Measurements from ENCODE around the gene FAAH2. TPM values are rescaled to one million over a fixed set of nuclear protein-coding genes. Genes with fewer than 3 reads are reported as not detected.

FAAH2 gene
- polyA plus RNA-seq, 1 of the 3 experiments (the other 2 are of a cell fraction): 0.05 TPM

DNA sequence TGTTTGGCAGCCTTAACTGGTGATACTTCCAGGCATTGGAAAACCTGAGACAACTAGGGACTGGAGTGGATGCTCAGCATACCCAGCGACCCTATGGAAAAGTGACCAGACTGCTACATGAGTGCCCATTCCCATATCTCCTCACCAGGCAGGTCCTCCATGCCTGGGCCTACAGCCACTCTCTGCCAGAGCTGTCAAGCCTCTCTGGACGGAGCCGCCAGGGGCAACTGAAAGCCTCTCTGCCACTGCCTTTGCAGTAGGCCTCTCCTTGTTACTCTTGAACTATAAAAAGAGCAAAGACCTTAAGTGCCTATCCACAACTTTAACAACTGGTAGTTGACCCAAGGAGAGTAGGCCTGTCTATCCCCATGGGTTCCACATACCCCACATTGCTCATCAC is 20.2 kb upstream of the FAAH2 start:
- Histone ChIP-seq H4K20me1 (ENCODE audit: insufficient read depth) (no peaks in the 10 kb centered on the region), H3K79me2 (ENCODE audit: insufficient read depth) (no peaks in the 10 kb centered on the region), H3K4me1 (ENCODE audit: control insufficient read depth in 1 of 2, insufficient read depth in 2 of 2, low read depth in 1 of 2, low read length in 1 of 2) (no peaks in the 10 kb centered on the region), H3K9ac (no peak overlapping the region), H3K36me3 (replicated peaks in 1 of 2; ENCODE audit: control insufficient read depth in 1 of 2, insufficient read depth in 2 of 2, low read length in 1 of 2) (no peaks in the 10 kb centered on the region), H3K4me2 (no peak overlapping the region), H3K9me2 (no peaks in the 10 kb centered on the region), H3K27ac (ENCODE audit: low read depth in 2 of 2, low read length in 1 of 2) (no peak overlapping the region), H3K4me3 (ENCODE audit: low read depth in 2 of 2, low read length in 1 of 2) (no peak overlapping the region), H3K27me3 (ENCODE audit: insufficient read depth) (no peaks in the 10 kb centered on the region), H3F3A (replicated peaks; ENCODE audit: insufficient read depth) (no peaks in the 10 kb centered on the region), H2AFZ (ENCODE audit: low read depth) (no peak overlapping the region), H3K9me3 (no peaks in the 10 kb centered on the region)
- TF ChIP-seq TAF1 (IDR thresholded peaks at IDR 0.05; ENCODE audit: borderline replicate concordance, low read depth, low read length) (no peak), TCF12 (IDR thresholded peaks at IDR 0.05) (no peak), ELF1 (IDR thresholded peaks at IDR 0.05) (no peak), RFX5 (IDR thresholded peaks at IDR 0.05; ENCODE audit: low read length) (no peak), NRF1 (IDR thresholded peaks at IDR 0.05; ENCODE audit: low read depth, low read length) (no peak), MXI1 (IDR thresholded peaks at IDR 0.05; ENCODE audit: low read depth, low read length) (no peak), TEAD4 (IDR thresholded peaks at IDR 0.05; ENCODE audit: borderline replicate concordance, insufficient read depth) (no peak), SMC3 (IDR thresholded peaks at IDR 0.05; ENCODE audit: low read depth, low read length) (no peak), GATA2 (CRISPR knock-in tag; IDR thresholded peaks at IDR 0.05) (no peak), EP300 (IDR thresholded peaks at IDR 0.05; ENCODE audit: borderline replicate concordance in 1 of 2, low read depth in 1 of 2, low read length in 1 of 2) (no peak)
- TF ChIP-seq, protein P1, sequence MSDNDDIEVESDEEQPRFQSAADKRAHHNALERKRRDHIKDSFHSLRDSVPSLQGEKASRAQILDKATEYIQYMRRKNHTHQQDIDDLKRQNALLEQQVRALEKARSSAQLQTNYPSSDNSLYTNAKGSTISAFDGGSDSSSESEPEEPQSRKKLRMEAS (IDR thresholded peaks at IDR 0.05; ENCODE audit: low read depth): no peak
- TF ChIP-seq, protein P2, sequence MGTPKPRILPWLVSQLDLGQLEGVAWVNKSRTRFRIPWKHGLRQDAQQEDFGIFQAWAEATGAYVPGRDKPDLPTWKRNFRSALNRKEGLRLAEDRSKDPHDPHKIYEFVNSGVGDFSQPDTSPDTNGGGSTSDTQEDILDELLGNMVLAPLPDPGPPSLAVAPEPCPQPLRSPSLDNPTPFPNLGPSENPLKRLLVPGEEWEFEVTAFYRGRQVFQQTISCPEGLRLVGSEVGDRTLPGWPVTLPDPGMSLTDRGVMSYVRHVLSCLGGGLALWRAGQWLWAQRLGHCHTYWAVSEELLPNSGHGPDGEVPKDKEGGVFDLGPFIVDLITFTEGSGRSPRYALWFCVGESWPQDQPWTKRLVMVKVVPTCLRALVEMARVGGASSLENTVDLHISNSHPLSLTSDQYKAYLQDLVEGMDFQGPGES (IDR thresholded peaks at IDR 0.05; ENCODE audit: low read depth, low read length): no peak
- TF ChIP-seq, protein P3, sequence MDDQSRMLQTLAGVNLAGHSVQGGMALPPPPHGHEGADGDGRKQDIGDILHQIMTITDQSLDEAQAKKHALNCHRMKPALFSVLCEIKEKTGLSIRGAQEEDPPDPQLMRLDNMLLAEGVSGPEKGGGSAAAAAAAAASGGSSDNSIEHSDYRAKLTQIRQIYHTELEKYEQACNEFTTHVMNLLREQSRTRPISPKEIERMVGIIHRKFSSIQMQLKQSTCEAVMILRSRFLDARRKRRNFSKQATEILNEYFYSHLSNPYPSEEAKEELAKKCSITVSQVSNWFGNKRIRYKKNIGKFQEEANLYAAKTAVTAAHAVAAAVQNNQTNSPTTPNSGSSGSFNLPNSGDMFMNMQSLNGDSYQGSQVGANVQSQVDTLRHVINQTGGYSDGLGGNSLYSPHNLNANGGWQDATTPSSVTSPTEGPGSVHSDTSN (IDR thresholded peaks at IDR 0.05): no peak
- TF ChIP-seq, protein P4, sequence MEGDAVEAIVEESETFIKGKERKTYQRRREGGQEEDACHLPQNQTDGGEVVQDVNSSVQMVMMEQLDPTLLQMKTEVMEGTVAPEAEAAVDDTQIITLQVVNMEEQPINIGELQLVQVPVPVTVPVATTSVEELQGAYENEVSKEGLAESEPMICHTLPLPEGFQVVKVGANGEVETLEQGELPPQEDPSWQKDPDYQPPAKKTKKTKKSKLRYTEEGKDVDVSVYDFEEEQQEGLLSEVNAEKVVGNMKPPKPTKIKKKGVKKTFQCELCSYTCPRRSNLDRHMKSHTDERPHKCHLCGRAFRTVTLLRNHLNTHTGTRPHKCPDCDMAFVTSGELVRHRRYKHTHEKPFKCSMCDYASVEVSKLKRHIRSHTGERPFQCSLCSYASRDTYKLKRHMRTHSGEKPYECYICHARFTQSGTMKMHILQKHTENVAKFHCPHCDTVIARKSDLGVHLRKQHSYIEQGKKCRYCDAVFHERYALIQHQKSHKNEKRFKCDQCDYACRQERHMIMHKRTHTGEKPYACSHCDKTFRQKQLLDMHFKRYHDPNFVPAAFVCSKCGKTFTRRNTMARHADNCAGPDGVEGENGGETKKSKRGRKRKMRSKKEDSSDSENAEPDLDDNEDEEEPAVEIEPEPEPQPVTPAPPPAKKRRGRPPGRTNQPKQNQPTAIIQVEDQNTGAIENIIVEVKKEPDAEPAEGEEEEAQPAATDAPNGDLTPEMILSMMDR (IDR thresholded peaks at IDR 0.05): no peak
- POLR2A ChIA-PET: no interaction called here
- CTCF ChIA-PET: no interaction called here
- DNase-seq: no peak
- WGBS (ENCODE audit: low lambda C conversion rate): 55% methylated on average over 2 of the region's 3 CpGs

DNA sequence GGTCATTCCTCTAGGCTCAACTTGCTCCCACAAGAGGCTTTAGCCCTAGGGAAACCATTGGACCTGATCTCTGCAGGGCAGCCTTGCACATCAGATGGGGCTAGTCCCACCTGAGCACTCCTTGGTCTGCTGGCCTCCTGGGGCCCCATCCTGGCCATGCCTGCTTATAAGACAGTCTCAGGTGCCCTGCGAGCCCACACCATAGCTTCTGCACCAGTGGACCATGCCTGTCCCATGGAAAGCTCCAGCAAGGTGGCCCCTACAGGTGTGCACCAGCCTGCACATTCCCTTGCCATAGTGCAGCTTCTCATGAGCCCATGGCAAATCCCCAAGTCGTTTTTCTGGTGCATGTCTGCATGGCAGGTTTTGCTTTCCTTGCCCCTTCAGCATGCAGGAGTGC is 19.6 kb upstream of the FAAH2 start:
- no peak overlapping the region for H3K27ac ChIP-seq (ENCODE audit: low read depth in 2 of 2, low read length in 1 of 2)
- no peaks in the 10 kb centered on the region for H3K79me2 ChIP-seq (ENCODE audit: insufficient read depth)
- no peaks in the 10 kb centered on the region for H3F3A ChIP-seq (replicated peaks; ENCODE audit: insufficient read depth)
- H3K9me2 ChIP-seq: no peaks in the 10 kb centered on the region
- no peaks in the 10 kb centered on the region for H3K4me1 ChIP-seq (ENCODE audit: control insufficient read depth in 1 of 2, insufficient read depth in 2 of 2, low read depth in 1 of 2, low read length in 1 of 2)
- H3K36me3 ChIP-seq (replicated peaks in 1 of 2; ENCODE audit: control insufficient read depth in 1 of 2, insufficient read depth in 2 of 2, low read length in 1 of 2): no peaks in the 10 kb centered on the region
- no peak overlapping the region for H2AFZ ChIP-seq (ENCODE audit: low read depth)
- CTCF ChIA-PET: no interaction called here
- H3K4me3 ChIP-seq (ENCODE audit: low read depth in 2 of 2, low read length in 1 of 2): no peak overlapping the region
- H3K4me2 ChIP-seq: no peak overlapping the region
- POLR2A ChIA-PET: no interaction called here
- H3K27me3 ChIP-seq (ENCODE audit: insufficient read depth): no peaks in the 10 kb centered on the region
- H3K9ac ChIP-seq: no peak overlapping the region
- no peak for DNase-seq
- no peaks in the 10 kb centered on the region for H3K9me3 ChIP-seq
- no peak for TF ChIP-seq ELF1 (IDR thresholded peaks at IDR 0.05)
- TF ChIP-seq RXRA (IDR thresholded peaks at IDR 0.05; ENCODE audit: borderline replicate concordance, low read depth): no peak
- no peak for TF ChIP-seq YY1 (IDR thresholded peaks at IDR 0.05; ENCODE audit: low read depth)
- H4K20me1 ChIP-seq (ENCODE audit: insufficient read depth): no peaks in the 10 kb centered on the region
- 20% methylated on average over 2 of the region's 2 CpGs for WGBS (ENCODE audit: low lambda C conversion rate)
